Upper lobe of left lung (tissue), 6 donors: ENCODE data around the gene WDR70. TPM values are rescaled to one million over a fixed set of nuclear protein-coding genes. Genes with fewer than 3 reads are reported as not detected.

Experiments
- ATAC-seq, 2 donors: fragments of 200-7000 bp; cut with Tn5 transposase; one replicate each; pipeline ENCODE4 v1.9.1; 2022; ENCODE audit warnings: mild to moderate bottlenecking in 2 of 2, moderate library complexity in 2 of 2; ENCODE audit not compliant: low FRiP score in 2 of 2
- DNase-seq, 2 donors: peaks; one replicate each; pipeline ENCODE4 v3.0.0-alpha.2; 2019 to 2020
- H3K27ac ChIP-seq, 4 donors: fragments of 200-600 bp; sonication (generic); one replicate each; pipeline ENCODE4 v1.5.1; 2016 to 2019
- H3K27me3 ChIP-seq, 4 donors: fragments of 200-600 bp; sonication (generic); one replicate each; pipeline ENCODE4 v1.5.1; 2017 to 2019
- H3K36me3 ChIP-seq, 4 donors: fragments of 200-600 bp; sonication (generic); one replicate each; pipeline ENCODE4 v1.5.1; 2016 to 2019
- H3K4me1 ChIP-seq, 4 donors: fragments of 200-600 bp; sonication (generic); one replicate each; pipeline ENCODE4 v1.5.1; 2018 to 2019
- H3K4me3 ChIP-seq, 4 donors: fragments of 200-600 bp; sonication (generic); one replicate each; pipeline ENCODE4 v1.5.1; 2017 to 2019; ENCODE audit warnings: mild to moderate bottlenecking in 2 of 4, moderate library complexity in 1 of 4
- H3K9me3 ChIP-seq, 4 donors: fragments of 200-600 bp; sonication (generic); one replicate each; pipeline ENCODE4 v1.5.1; 2018 to 2019
- EP300 ChIP-seq, 4 donors: sonication (generic); formaldehyde crosslinking; IDR thresholded peaks; one replicate each; pipeline ENCODE4 v1.5.1; 2017; ENCODE audit warnings: antibody characterized with exemption in 4 of 4, control low read depth in 2 of 4
- POLR2A ChIP-seq, 4 donors: fragments of 450-650 bp; IDR thresholded peaks; one replicate each; pipeline ENCODE4 v1.5.1; 2016 to 2017; ENCODE audit warnings: antibody characterized with exemption in 4 of 4, mild to moderate bottlenecking in 2 of 4
- POLR2AphosphoS5 ChIP-seq, 2 donors: sonication (generic); formaldehyde crosslinking; IDR thresholded peaks; one replicate each; pipeline ENCODE4 v1.5.1; 2017; ENCODE audit warnings: antibody characterized with exemption in 2 of 2
- WGBS, 2 donors: methylation state at CpG; one replicate each; pipeline ENCODE4 v1.1.5; 2017 to 2018; 5-methylcytosine and 5-hydroxymethylcytosine counted together
- total RNA-seq, 6 donors: library from RNA; depleted of rRNA in 4 of 6; stranded (reverse); fragments of >200 nt in 4 of 6; gene quantifications; one replicate each; pipeline versions ENCODE4 v1.1.0 to v1.2.1, GENCODE V29; 2016 to 2021
- TF ChIP-seq, protein P1 (sequence below), 6 experiments: fragments of 450-650 bp in 4 of 6; fragments of 200-600 bp in 2 of 6; sonication (generic) in 2 of 6; IDR thresholded peaks; one replicate each; pipeline ENCODE4 v1.5.1; 2016 to 2019; ENCODE audit warnings: antibody characterized with exemption in 6 of 6
- donor health status: DM: no; HTN: no; CAD: no; lungs with moderate emphysema.
- donor health status: DM: no; HTN: yes; CAD: no; lungs with severe emphysema.

Gene WDR70
- total RNA-seq, 6 donors from 2014 or later = 20.7 to 75.4 (median 27.9) TPM

DNA sequence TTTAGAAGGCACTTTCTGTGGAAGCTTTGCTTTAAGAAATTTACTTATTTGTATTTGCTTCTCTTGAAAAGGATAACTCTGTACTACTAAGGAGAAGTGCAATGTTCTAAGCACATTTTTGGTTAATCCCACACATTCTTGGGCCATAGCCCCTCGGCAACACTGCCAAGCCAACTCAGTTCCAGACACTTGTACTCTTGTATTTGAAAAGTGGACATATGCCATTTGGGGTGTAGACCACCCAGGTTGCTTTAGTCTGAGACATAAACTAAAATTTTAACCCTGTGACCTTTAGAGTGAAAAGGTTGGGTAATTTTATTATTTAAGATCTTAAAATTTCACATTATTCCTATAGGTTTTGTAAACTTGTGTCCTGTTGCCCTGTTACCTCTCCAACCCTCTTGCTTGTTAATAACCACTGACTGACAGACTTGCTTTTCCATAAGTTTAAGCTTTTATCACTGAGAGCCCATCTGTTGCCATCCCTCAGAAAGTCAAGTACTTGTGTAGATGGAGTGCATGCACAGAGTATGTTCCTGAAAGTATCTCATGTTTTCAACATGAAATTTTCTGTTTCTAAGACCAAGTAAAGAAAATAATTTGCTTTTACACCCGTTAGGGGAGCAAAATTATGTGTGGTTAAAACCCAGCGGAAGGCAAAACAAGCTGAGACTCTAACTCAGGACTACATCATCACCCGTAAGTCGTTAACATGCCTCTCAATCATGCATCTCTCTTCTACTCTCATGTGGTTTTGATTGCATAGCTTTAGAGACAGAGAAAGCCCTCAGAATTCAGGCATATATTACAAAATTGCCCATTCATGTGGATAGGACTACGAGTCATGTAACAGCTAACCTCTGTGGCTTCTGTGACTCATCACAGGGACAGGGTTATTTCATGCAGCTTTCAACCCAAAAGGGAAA is 343.4 kb downstream of the WDR70 start:
- peaks cover 6 to 33% (median 9%) of the 10 kb centered on the region in 4 donors for H3K36me3 ChIP-seq
- TF ChIP-seq EP300 (IDR thresholded peaks at IDR 0.05) (no peak), POLR2A (IDR thresholded peaks at IDR 0.05) (no peak), POLR2AphosphoS5 (IDR thresholded peaks at IDR 0.05) (no peak)
- TF ChIP-seq, protein P1, sequence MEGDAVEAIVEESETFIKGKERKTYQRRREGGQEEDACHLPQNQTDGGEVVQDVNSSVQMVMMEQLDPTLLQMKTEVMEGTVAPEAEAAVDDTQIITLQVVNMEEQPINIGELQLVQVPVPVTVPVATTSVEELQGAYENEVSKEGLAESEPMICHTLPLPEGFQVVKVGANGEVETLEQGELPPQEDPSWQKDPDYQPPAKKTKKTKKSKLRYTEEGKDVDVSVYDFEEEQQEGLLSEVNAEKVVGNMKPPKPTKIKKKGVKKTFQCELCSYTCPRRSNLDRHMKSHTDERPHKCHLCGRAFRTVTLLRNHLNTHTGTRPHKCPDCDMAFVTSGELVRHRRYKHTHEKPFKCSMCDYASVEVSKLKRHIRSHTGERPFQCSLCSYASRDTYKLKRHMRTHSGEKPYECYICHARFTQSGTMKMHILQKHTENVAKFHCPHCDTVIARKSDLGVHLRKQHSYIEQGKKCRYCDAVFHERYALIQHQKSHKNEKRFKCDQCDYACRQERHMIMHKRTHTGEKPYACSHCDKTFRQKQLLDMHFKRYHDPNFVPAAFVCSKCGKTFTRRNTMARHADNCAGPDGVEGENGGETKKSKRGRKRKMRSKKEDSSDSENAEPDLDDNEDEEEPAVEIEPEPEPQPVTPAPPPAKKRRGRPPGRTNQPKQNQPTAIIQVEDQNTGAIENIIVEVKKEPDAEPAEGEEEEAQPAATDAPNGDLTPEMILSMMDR (IDR thresholded peaks at IDR 0.05) = no peak
- no peaks in the 10 kb centered on the region for H3K9me3 ChIP-seq
- DNase-seq = no peak
- peaks cover 2 to 7% (median 5%) of the 10 kb centered on the region in 4 donors for H3K4me1 ChIP-seq
- no peaks in the 10 kb centered on the region for H3K27me3 ChIP-seq
- no peak overlapping the region for H3K27ac ChIP-seq
- ATAC-seq = peak in 1 of 2 donors; percentile 71
- WGBS, 2 donors = 72 to 76% methylated on average over 6 of the region's 6 CpGs
- no peak overlapping the region for H3K4me3 ChIP-seq

DNA sequence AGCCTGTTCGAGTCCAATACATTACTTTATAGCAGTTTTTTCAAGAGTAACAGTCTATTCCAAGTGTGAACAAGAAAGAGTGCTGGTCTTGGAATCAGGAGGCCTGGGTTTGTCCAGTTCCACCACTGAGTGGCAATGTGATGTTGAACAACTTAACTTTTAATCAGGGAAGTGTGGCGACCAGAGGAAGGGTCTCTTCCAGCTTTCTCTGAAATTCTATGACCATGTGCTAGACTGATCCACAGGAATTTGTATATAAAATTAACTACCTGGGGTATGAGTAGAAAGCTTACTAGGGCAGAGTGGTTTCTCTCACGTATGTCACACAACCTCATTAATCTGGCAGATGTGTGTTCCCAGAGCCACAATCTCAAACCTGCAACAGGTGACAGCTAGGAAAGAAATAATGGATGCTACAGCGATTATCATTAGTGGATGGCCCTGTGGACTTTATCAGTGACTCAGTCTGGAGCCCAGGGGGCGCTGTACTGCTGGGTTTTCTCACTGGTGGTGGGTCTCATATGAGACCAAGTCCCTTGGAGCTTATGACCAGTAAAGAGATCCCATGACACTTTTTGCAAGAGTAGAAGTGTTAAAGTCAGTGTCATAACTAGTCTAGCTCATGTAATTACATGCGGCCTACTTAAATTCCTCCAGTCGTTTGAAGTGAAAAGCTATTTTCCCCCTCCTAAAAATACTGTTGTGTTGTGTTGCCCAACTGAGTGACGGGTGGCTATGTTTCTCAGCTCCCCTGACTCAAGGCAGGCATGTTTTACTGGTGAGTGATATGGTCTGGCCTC is 344.2 kb downstream of the WDR70 start:
- Histone ChIP-seq H3K27ac (no peak overlapping the region), H3K36me3 (peaks cover 6 to 38% (median 15%) of the 10 kb centered on the region in 4 donors), H3K9me3 (no peaks in the 10 kb centered on the region), H3K4me1 (no peaks in the 10 kb centered on the region), H3K27me3 (no peaks in the 10 kb centered on the region), H3K4me3 (no peak overlapping the region)
- TF ChIP-seq POLR2A (IDR thresholded peaks at IDR 0.05) = no peak
- TF ChIP-seq, protein P1 (IDR thresholded peaks at IDR 0.05) = no peak
- no peak for TF ChIP-seq EP300 (IDR thresholded peaks at IDR 0.05)
- no peak for TF ChIP-seq POLR2AphosphoS5 (IDR thresholded peaks at IDR 0.05)
- WGBS, 2 donors = 88 to 90% methylated on average over 8 of the region's 8 CpGs
- DNase-seq = no peak
- ATAC-seq = no peak

DNA sequence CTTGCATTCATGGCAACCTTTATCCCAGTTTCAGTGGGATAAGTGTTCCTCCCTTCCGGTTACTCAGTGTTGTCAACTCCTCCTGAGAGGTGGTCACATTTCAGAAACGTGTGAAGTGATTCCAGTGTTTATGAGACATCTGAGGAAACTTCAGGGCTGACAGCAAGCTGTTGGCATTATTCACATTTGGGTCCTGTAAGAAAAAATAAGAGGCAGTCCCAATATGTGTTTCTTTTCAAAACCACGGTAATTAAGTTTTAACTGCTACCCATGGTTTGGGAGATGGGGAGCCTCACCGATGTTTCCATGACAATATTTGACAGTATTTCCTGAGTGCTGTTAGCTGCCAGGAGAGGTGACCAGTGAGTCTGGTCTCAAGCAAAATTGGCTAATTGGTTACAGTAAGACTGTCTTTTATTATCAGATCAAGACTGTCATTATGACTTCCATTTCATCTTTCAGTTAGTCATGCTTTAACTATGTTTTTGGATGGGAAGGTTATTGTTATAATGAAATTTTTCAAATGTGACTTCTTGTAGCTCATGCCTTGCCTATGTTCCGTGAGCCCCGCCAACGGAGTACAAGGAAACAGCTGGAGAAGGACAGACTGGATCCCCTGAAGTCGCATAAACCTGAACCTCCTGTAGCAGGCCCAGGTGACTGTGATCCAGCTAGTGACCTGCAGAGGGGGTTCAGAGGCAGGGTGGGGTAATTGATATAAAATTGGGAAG is 345.4 kb downstream of the WDR70 start:
- Histone ChIP-seq H3K4me1 (no peaks in the 10 kb centered on the region), H3K9me3 (no peaks in the 10 kb centered on the region), H3K27me3 (no peaks in the 10 kb centered on the region), H3K4me3 (no peak overlapping the region), H3K27ac (no peak overlapping the region), H3K36me3 (peaks cover 6 to 43% (median 16%) of the 10 kb centered on the region in 4 donors)
- DNase-seq (no peak), ATAC-seq (no peak)
- WGBS, 2 donors = 89 to 96% methylated on average over 8 of the region's 8 CpGs
- no peak for TF ChIP-seq POLR2AphosphoS5 (IDR thresholded peaks at IDR 0.05)
- TF ChIP-seq EP300 (IDR thresholded peaks at IDR 0.05) = no peak

DNA sequence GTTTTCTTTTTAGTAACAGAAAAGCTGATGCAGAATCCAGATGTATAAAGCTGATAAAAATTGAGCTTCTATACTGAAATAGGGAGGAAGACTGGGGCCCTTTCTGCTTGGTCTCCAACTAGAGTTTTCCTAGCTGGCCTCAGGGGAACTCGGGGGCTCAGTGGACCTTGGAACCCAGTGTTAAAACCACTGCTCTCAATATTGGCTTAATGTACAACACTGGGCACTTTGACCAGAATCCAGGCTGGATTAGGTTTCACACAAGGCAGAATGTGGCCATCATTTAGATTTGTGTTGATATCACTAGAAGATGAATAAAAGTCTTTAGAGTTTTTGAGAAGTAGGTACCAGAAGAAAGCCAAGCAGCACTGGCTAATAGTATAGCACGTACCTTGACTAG is 346.1 kb downstream of the WDR70 start:
- TF ChIP-seq POLR2AphosphoS5 (IDR thresholded peaks at IDR 0.05) (no peak), POLR2A (IDR thresholded peaks at IDR 0.05) (no peak), EP300 (IDR thresholded peaks at IDR 0.05) (no peak)
- TF ChIP-seq, protein P1 (IDR thresholded peaks at IDR 0.05) = no peak

More for the DNA sequence above, 346.1 kb downstream of the WDR70 start:
- H3K9me3 ChIP-seq = no peaks in the 10 kb centered on the region
- H3K4me1 ChIP-seq = no peaks in the 10 kb centered on the region
- H3K27ac ChIP-seq = no peak overlapping the region
- no peak for DNase-seq
- H3K36me3 ChIP-seq = peaks cover 6 to 47% (median 16%) of the 10 kb centered on the region in 4 donors
- H3K27me3 ChIP-seq = no peaks in the 10 kb centered on the region
- H3K4me3 ChIP-seq = no peak overlapping the region
- WGBS, 2 donors = 96 to 100% methylated on average over 2 of the region's 2 CpGs
- ATAC-seq = no peak
